NB4 (cell line): Measurements from ENCODE around the gene TMEM63A.

Experiments used
- CTCF ChIP-seq: IDR thresholded peaks from one replicate; pipeline ENCODE4 v1.5.1; 2012; ENCODE audit warnings: low read depth, low read length
- POLR2A ChIP-seq: IDR thresholded peaks from 2 replicates; pipeline ENCODE4 v1.6.1; 2011; ENCODE audit warnings: mild to moderate bottlenecking; ENCODE audit not compliant: insufficient read length; ENCODE audit errors: extremely low read depth

GRCh38 chr1:225931270-225932136, 49.3 kb upstream of the TMEM63A start:
- TF ChIP-seq CTCF, result no peak
- no peak for TF ChIP-seq POLR2A
